Epidermal melanocyte (primary cell): Measurements from ENCODE around the gene NRP2.

Experiments used
- DNase-seq: peaks from one replicate; pipeline ENCODE4 v3.0.0; 2011; ENCODE audit warnings: low spot score; ENCODE audit not compliant: insufficient read length

NRP2 gene

DNA sequence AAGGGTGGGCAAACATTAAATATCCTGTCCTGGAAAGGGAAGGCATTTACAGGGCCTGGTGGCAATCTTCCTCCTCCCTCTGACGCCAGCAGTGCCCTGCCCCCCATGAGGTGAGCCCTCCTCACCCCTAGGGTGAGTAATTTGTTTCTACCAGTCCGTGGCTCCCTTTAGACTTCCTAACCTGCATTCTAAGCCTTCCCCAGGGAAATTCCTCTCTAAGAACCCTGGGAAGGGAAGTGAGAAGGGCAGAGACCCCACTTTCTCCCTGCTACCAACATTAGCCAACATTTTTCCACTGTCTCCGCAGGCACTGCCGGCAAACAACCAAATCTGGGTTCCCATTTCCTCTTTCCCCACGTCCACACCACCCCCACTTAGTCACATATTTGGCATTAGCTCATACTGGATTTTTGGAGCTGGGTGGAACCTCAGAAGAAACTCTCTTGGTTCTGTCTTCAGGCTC, 69.3 kb downstream of the NRP2 start:
- no peak for DNase-seq

GRCh38 chr2:205752296-205752820, 70.1 kb downstream of the NRP2 start:
- no peak for DNase-seq

GRCh38 chr2:205752924-205753323, 70.6 kb downstream of the NRP2 start:
- DNase-seq = no peak

- no peak for DNase-seq
These were observed 72.1 kb downstream of the NRP2 start for GRCh38 chr2:205754285-205754923.

DNA sequence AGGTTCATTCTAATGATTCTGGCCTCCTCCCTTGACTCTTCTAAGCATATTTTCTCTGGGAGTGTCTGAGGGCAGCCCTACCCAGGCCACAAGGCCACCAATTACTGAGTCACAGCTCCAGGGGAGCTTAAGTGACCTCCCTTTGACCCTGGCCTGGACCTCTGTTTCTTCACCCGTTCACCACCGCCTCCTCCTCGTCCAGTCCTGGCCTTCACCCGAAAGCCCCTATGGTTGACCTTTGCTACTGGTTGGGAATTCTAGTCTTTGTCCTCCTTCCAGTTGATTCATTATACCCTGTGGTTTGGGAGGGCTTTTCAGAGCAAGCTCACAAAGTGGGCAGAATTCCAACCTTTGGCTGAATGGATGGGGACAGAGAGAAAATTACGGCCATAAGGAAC, 72.6 kb downstream of the NRP2 start:
- no peak for DNase-seq

- no peak for DNase-seq
These were observed 73.6 kb downstream of the NRP2 start for GRCh38 chr2:205755923-205756322.

GRCh38 chr2:205757271-205757670, 75.0 kb downstream of the NRP2 start:
- no peak for DNase-seq

GRCh38 chr2:205758051-205758450, 75.8 kb downstream of the NRP2 start:
- no peak for DNase-seq

DNA sequence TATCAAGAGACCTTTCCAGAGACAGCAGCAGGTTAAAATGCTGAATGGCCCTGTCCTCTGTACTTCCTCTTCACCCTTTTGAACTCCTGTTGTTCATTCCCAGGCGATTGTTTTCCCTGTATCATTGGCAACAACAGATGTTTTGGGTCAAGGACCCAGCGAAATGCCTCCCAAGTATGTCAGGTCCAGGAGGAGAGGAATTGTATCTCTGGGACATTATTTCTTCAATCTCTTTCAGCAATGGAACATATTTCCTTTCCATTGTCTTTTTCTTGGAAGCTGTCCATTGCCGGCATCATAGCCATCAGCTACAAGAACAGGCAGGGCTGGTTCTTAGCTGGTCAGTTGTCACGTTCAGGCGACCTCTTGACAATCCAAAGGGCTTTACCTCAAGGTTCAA, 76.2 kb downstream of the NRP2 start:
- DNase-seq = no peak

DNA sequence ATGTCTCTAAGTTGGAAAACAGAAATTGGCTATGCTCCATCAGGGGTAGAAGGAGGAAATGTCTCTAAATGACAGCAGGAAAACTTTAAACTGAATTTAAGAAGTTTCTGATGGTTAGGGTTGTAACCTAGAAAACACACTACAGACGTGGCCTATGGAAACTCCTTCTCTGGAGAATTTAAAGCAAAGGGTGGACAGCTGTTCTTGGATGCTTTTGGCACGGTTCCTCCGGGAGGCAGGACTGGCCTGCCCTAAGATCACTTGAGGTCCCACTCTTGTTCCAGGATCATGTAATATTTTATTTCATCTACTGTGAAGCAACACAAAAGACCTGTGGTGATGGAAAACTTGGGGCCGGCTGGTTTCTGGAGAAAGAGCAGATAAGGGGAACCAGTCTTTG, 77.0 kb downstream of the NRP2 start:
- no peak for DNase-seq

DNA sequence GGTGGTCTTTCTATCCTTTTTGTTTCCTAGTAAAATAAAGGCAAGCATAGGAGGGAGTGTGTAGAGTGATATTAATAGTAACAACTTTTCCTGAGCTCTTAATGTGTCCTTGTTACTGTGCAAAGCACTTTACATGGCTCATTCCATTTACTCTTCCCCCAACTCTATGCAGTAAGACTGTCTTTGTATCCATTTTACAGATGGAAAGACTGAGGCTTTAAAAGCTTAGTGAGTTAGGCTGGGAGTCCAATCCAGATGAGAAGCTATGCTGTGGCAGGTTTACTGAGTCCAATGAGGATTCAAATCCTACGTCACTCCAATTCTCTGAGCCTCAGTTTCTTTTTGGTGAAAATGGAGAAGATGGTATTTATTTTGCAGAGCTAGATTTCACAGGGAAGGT, 77.4 kb downstream of the NRP2 start:
- DNase-seq = no peak

GRCh38 chr2:205760157-205760556, 77.9 kb downstream of the NRP2 start:
- DNase-seq = no peak

DNA sequence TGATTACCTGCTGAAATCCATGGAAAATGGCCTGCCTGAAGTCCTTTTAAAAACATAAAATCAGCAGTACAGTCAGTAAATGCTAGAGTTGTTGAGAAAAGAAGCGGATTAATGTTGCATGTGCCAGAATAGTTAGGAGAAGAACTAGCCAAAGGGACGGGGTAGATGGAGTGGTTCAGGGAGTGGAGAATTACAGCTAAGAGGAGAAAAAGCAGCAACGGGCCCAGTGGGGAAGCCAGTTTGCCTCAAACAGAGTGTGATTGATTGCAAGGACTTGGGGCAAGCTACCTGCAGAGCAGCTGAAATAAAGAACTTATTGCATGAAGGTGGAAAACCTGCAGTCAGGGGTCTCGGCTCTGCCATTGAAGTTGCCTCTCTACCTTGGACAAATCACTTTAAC, 79.1 kb downstream of the NRP2 start:
- DNase-seq = no peak

- DNase-seq = no peak
These were observed 80.6 kb downstream of the NRP2 start for GRCh38 chr2:205762881-205763280.

DNA sequence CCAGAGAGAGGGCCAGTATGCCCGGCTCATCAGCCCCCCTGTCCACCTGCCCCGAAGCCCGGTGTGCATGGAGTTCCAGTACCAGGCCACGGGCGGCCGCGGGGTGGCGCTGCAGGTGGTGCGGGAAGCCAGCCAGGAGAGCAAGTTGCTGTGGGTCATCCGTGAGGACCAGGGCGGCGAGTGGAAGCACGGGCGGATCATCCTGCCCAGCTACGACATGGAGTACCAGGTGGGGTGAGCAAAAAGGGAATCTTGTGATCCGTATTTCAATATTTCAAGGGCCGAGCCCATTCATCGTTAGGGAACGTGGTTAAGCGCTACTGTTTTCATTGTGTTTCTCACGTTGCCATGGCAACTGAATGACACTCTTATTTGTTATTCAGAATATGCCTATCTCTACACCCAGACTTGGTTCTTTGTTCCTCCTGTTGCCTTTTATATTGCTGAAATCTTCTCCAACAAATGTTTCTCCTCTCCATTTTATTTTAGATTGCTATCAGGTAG, 81.5 kb downstream of the NRP2 start:
- DNase-seq = no peak

GRCh38 chr2:205764270-205764746, 82.0 kb downstream of the NRP2 start:
- no peak for DNase-seq

DNA sequence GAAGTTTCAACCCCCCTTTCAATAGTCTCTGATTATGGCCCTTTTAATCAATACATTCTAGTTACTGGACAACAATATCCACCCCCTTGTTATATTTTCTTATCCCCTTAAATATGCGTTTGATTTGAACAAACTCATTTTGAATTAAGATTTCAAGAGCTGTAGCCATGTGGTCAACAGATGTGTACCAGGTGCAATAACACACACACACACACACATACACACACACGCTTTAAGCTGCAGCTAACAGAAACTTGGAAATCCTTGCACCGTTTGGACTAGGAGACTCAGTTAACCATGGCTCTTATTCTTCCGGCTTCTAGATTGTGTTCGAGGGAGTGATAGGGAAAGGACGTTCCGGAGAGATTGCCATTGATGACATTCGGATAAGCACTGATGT, 82.8 kb downstream of the NRP2 start:
- DNase-seq = no peak

DNA sequence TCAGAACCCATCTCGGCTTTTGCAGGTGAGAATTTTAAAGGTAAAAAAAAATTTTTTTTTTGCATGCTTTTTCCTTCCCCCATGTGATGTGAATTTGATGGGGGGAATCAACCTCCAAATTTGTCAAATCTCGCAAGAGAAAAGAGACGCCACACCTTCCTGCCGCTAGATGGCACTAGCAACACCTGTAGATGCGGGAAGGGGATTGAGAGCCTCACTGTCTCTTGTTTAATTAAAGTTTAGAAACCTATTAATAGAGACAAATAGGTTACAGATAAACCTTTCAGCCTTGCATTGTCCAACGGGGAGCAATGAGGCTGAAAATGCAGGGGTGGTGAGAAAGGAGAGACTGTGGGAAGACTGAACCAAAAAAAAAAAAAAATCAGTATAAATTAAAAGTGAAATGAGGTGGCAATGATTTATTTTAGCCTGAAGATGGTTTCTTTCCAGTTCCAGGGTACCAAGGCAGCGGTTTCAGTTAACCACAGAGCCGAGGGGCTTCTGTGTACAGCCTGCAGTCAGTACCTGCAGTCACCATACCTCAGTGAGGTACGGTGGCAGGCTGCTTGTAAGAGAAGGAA, 84.6 kb downstream of the NRP2 start:
- peak; percentile 59 for DNase-seq

DNA sequence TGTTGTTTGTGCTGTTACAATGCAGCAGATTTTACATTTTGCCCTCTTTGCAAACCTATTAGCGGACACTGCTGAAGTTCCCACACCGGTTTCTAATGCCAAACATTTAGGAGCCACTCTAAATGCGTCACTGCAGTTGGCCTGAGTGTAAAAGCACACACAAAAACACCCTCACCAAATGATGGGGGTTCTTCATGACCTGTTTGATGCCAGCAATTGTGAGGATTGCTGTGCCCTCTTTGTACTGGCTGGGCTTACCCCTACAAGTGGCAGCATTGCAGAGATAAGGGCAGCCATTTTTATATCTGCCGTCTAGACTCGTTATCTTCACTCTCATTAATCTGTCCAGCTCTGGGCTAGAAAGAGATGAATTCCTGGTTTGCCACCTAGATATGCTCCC, 85.3 kb downstream of the NRP2 start:
- no peak for DNase-seq

GRCh38 chr2:205768341-205768740, 86.0 kb downstream of the NRP2 start:
- DNase-seq = no peak

DNA sequence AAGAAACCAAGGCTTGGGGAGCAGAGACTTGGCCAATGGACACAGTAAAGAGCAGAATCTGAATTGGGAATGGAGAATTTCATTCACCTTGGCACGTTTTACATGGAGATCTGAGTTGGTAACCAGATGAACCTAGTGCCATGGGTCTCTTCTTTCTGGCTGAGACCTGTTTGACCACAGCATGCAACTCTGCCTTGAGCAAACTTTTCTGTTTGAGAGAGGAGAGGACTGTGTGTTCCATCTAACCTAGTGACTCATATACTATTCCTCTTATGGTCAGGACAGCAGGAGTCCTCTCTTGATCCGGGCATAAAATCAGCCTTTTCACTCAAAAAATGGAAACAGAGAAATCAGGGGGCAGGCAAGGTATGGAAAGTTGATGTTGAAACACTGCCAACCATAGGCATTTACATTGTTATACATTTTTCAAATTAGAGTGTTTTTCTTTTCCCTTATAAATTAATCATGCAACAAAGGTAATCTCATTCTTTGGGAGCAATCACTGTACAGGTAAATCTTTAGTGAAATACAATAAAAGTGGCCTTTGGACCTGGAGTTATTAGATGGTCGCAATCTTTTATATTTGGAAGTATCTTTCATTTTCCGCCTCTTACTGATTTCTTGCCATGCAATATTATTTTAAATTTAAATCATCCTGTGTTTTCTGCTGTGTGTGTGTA, 86.7 kb downstream of the NRP2 start:
- no peak for DNase-seq

DNA sequence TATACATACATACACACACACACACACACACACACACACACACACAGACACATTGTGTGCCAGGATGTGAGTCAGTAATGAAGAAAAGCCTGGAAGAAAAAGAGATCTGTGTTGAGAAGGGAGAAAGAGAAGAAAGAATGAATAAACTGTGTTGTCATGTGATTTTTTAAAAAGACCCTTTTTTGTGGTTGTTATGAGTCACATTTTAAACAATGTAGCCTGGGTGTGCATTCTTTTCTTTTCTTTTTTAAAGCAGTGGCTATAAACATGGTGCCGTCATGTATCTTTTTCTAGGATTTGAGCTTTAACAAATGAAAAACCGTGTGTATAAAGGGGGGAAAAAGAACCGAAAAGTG, 87.2 kb downstream of the NRP2 start:
- DNase-seq = no peak
